H9 (cell line): ENCODE data around the gene CDH22. TPM values are rescaled to one million over a fixed set of nuclear protein-coding genes. Genes with fewer than 3 reads are reported as not detected.

ENCODE experiments used
- DNase-seq: peaks from one replicate; pipeline ENCODE4 v3.0.0-alpha.2; 2017
- H2AFZ ChIP-seq: one replicate; pipeline ENCODE4 v1.6.1; 2013; ENCODE audit warnings: mild to moderate bottlenecking, low read length, control low read depth, moderate library complexity
- H2AK5ac ChIP-seq: 2 replicates; pipeline ENCODE4 v1.6.1; 2013; ENCODE audit warnings: low read length, control low read depth, mixed read lengths; ENCODE audit not compliant: insufficient read length
- H2BK120ac ChIP-seq: one replicate; pipeline ENCODE4 v1.6.1; 2013; ENCODE audit warnings: low read depth, mild to moderate bottlenecking, low read length, control low read depth, inconsistent platforms; ENCODE audit not compliant: poor library complexity, severe bottlenecking
- H2BK12ac ChIP-seq: 2 replicates; pipeline ENCODE4 v1.6.1; 2013; ENCODE audit warnings: low read length, control low read depth, mixed read lengths, low read depth; ENCODE audit not compliant: insufficient read length
- H2BK15ac ChIP-seq: 2 replicates; pipeline ENCODE4 v1.6.1; 2013; ENCODE audit warnings: low read depth, low read length, control low read depth
- H2BK20ac ChIP-seq: one replicate; pipeline ENCODE4 v1.6.1; 2013; ENCODE audit warnings: low read depth, mild to moderate bottlenecking, low read length, control low read depth, inconsistent platforms; ENCODE audit not compliant: poor library complexity, severe bottlenecking
- H2BK5ac ChIP-seq: 2 replicates; pipeline ENCODE4 v1.6.1; 2013; ENCODE audit warnings: low read length, control low read depth, mixed read lengths; ENCODE audit not compliant: insufficient read length
- H3K14ac ChIP-seq: 2 replicates; pipeline ENCODE4 v1.6.1; 2013; ENCODE audit warnings: low read length, control low read depth; ENCODE audit not compliant: insufficient read depth
- H3K18ac ChIP-seq: 2 replicates; pipeline ENCODE4 v1.6.1; 2013; ENCODE audit warnings: low read depth, mild to moderate bottlenecking, mixed read lengths, low read length, control low read depth; ENCODE audit not compliant: insufficient read length
- H3K23ac ChIP-seq: 2 replicates; pipeline ENCODE4 v1.6.1; 2013; ENCODE audit warnings: low read length, control low read depth, mixed read lengths, low read depth; ENCODE audit not compliant: insufficient read length
- H3K23me2 ChIP-seq: 2 replicates; pipeline ENCODE4 v1.6.1; 2013; ENCODE audit warnings: low read depth, mild to moderate bottlenecking, mixed read lengths, low read length, control low read depth; ENCODE audit not compliant: insufficient read length, poor library complexity, severe bottlenecking
- H3K27ac ChIP-seq: 2 replicates; pipeline ENCODE4 v1.5.1; 2013; ENCODE audit warnings: low read length, control low read depth, mixed read lengths, low read depth; ENCODE audit not compliant: insufficient read length
- H3K27me3 ChIP-seq: 2 replicates; pipeline ENCODE4 v1.6.1; 2013; ENCODE audit warnings: low read length, control low read depth, inconsistent platforms; ENCODE audit not compliant: insufficient read depth
- H3K4ac ChIP-seq: 2 replicates; pipeline ENCODE4 v1.6.1; 2013; ENCODE audit warnings: low read depth, mild to moderate bottlenecking, control low read depth, inconsistent platforms, low read length, moderate library complexity
- H3K4me1 ChIP-seq: 2 replicates; pipeline ENCODE4 v1.6.1; 2013; ENCODE audit warnings: low read length, control low read depth, inconsistent platforms; ENCODE audit not compliant: insufficient read depth
- H3K4me2 ChIP-seq: 2 replicates; pipeline ENCODE4 v1.6.1; 2013; ENCODE audit warnings: low read length, control low read depth, mixed read lengths; ENCODE audit not compliant: insufficient read length, insufficient read depth
- H3K56ac ChIP-seq: 2 replicates; pipeline ENCODE4 v1.6.1; 2013; ENCODE audit warnings: low read depth, mild to moderate bottlenecking, mixed read lengths, low read length, control low read depth; ENCODE audit not compliant: insufficient read length
- H3K79me1 ChIP-seq: 2 replicates; pipeline ENCODE4 v1.6.1; 2013; ENCODE audit warnings: low read depth, mild to moderate bottlenecking, moderate library complexity, low read length, control low read depth, inconsistent platforms; ENCODE audit not compliant: insufficient read depth, poor library complexity, severe bottlenecking
- H3K79me2 ChIP-seq: 2 replicates; pipeline ENCODE4 v1.6.1; 2013; ENCODE audit warnings: low read length, control low read depth, inconsistent platforms; ENCODE audit not compliant: insufficient read depth
- H3K9ac ChIP-seq: 2 replicates; pipeline ENCODE4 v1.6.1; 2013; ENCODE audit warnings: low read length, control low read depth, mixed read lengths; ENCODE audit not compliant: insufficient read length; ENCODE audit errors: extremely low read depth
- H3K9me3 ChIP-seq: one replicate; pipeline ENCODE4 v1.6.1; 2013; ENCODE audit warnings: low read depth, low read length, inconsistent platforms; ENCODE audit not compliant: control insufficient read depth
- H3T11ph ChIP-seq: one replicate; pipeline ENCODE4 v1.6.1; 2013; ENCODE audit warnings: mild to moderate bottlenecking, low read length, control low read depth, inconsistent platforms
- H4K20me1 ChIP-seq: one replicate; pipeline ENCODE4 v1.6.1; 2013; ENCODE audit not compliant: control insufficient read depth, insufficient read length, insufficient read depth
- H4K5ac ChIP-seq: 2 replicates; pipeline ENCODE4 v1.6.1; 2013; ENCODE audit warnings: low read depth, mild to moderate bottlenecking, mixed read lengths, low read length, control low read depth; ENCODE audit not compliant: insufficient read length
- H4K8ac ChIP-seq: replicated peaks from 2 replicates; pipeline ENCODE4 v1.6.1; 2013; ENCODE audit warnings: low read length, control low read depth, mixed read lengths, low read depth; ENCODE audit not compliant: insufficient read length
- H4K91ac ChIP-seq: 2 replicates; pipeline ENCODE4 v1.6.1; 2013; ENCODE audit warnings: low read depth, mild to moderate bottlenecking, moderate library complexity, mixed read lengths, low read length, control low read depth; ENCODE audit not compliant: insufficient read length
- H3K27ac Mint-ChIP-seq, 3 experiments: 2 replicates in 2 of 3; 3 replicates in 1 of 3; pipeline ENCODE4 v1.8.0; 2020 to 2021; ENCODE audit warnings: mixed read lengths in 3 of 3, mild to moderate bottlenecking in 1 of 3, moderate library complexity in 1 of 3
- H3K27me3 Mint-ChIP-seq: 2 replicates; pipeline ENCODE4 v1.8.0; 2021; ENCODE audit warnings: low read depth, mild to moderate bottlenecking, moderate library complexity, mixed read lengths
- H3K36me3 Mint-ChIP-seq, 3 experiments: 2 replicates in 2 of 3; 3 replicates in 1 of 3; pipeline ENCODE4 v1.8.0; 2020 to 2021; ENCODE audit warnings: low read depth in 3 of 3, mixed read lengths in 3 of 3; ENCODE audit not compliant: insufficient read depth in 1 of 3
- H3K4me1 Mint-ChIP-seq, 2 experiments: 2 replicates each; pipeline ENCODE4 v1.8.0; 2020; ENCODE audit warnings: mixed read lengths in 2 of 2
- H3K4me3 Mint-ChIP-seq, 2 experiments: 2 replicates in 1 of 2; 3 replicates in 1 of 2; pipeline ENCODE4 v1.8.0; 2020 to 2021; ENCODE audit warnings: mild to moderate bottlenecking in 2 of 2, mixed read lengths in 2 of 2, moderate library complexity in 1 of 2
- H3K9me3 Mint-ChIP-seq, 2 experiments: 2 replicates in 1 of 2; 3 replicates in 1 of 2; pipeline ENCODE4 v1.8.0; 2020; ENCODE audit warnings: mild to moderate bottlenecking in 2 of 2, mixed read lengths in 2 of 2, moderate library complexity in 1 of 2
- WGBS: extraction: QIAGEN DNeasy Blood & Tissue Kit; methylation state at CpG from one replicate; pipeline ENCODE4 v1.1.7; 2013; ENCODE audit warnings: missing lambda C conversion rate, low lambda C conversion rate, mixed read lengths; ENCODE audit not compliant: insufficient read length; ENCODE audit errors: extremely low coverage; 5-methylcytosine and 5-hydroxymethylcytosine counted together
- total RNA-seq: library from RNA; stranded (reverse); gene quantifications from 2 replicates; pipeline ENCODE4 v1.2.1, GENCODE V29; 2021
- TF ChIP-seq, protein P1 (sequence below): fragments of 200-600 bp; sonication (generic); conservative IDR thresholded peaks from 3 replicates; pipeline ENCODE4 v1.8.0; 2021; ENCODE audit warnings: antibody characterized with exemption, mild to moderate bottlenecking

Gene CDH22
- total RNA-seq, 1 experiment from 2014 or later: not detected

DNA sequence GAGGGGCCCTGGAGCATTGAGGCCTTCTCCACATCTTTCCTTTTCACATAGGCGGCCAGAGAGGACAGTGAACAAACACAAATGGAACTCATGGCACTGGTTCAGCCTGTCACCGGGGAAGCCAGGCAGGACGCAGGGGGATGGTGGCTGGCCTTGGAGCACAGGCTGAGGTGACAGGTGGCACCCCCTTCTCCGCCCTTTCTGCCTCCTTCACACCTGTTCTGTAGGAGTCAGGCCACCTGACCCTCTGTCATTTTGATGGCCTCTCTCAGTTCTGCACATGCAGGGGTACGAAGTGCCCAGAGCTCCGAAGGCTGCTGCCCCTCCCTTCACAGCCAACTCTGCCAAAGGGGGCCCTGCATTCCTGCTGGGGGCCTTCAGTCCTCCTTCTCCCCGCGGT is 129.4 kb downstream of the CDH22 start:
- Mint-ChIP-seq H3K4me3 (no peak overlapping the region), H3K36me3 (no peaks in the 10 kb centered on the region), H3K27me3 (peaks cover 48% of the 10 kb centered on the region), H3K9me3 (no peaks in the 10 kb centered on the region; a peak in 1 of 5 replicates), H3K4me1 (no peaks in the 10 kb centered on the region), H3K27ac (no peak overlapping the region)
- Histone ChIP-seq H3T11ph (no peak overlapping the region), H2BK12ac (no peak overlapping the region), H3K4ac (no peak overlapping the region), H3K18ac (no peak overlapping the region), H3K9me3 (no peaks in the 10 kb centered on the region), H4K91ac (no peak overlapping the region), H3K14ac (no peak overlapping the region), H3K56ac (no peak overlapping the region), H2AK5ac (no peak overlapping the region), H3K27me3 (peaks cover 3% of the 10 kb centered on the region), H2AFZ (no peak overlapping the region), H2BK20ac (no peak overlapping the region), H3K4me2 (no peak overlapping the region), H2BK15ac (no peak overlapping the region), H4K20me1 (no peaks in the 10 kb centered on the region), H4K8ac (no peak overlapping the region), H2BK5ac (no peak overlapping the region), H3K79me2 (no peaks in the 10 kb centered on the region), H3K23me2 (no peaks in the 10 kb centered on the region), H2BK120ac (no peak overlapping the region), H3K27ac (no peak overlapping the region), H4K5ac (no peak overlapping the region), H3K9ac (no peak overlapping the region), H3K79me1 (no peaks in the 10 kb centered on the region), H3K4me1 (no peaks in the 10 kb centered on the region), H3K23ac (no peak overlapping the region)
- no CpG with 5 or more reads among the region's 8 CpGs for WGBS
- TF ChIP-seq, protein P1, sequence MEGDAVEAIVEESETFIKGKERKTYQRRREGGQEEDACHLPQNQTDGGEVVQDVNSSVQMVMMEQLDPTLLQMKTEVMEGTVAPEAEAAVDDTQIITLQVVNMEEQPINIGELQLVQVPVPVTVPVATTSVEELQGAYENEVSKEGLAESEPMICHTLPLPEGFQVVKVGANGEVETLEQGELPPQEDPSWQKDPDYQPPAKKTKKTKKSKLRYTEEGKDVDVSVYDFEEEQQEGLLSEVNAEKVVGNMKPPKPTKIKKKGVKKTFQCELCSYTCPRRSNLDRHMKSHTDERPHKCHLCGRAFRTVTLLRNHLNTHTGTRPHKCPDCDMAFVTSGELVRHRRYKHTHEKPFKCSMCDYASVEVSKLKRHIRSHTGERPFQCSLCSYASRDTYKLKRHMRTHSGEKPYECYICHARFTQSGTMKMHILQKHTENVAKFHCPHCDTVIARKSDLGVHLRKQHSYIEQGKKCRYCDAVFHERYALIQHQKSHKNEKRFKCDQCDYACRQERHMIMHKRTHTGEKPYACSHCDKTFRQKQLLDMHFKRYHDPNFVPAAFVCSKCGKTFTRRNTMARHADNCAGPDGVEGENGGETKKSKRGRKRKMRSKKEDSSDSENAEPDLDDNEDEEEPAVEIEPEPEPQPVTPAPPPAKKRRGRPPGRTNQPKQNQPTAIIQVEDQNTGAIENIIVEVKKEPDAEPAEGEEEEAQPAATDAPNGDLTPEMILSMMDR: no peak
- no peak for DNase-seq
